AG09309 (cell line): ENCODE measurements around the gene EIF2S3.

Experiments
- DNase-seq: peaks from one replicate; pipeline ENCODE4 v3.0.0-alpha.2; 2010; ENCODE audit warnings: low read depth
- H3K4me3 ChIP-seq: 2 replicates; pipeline ENCODE4 v1.5.1; 2011; ENCODE audit warnings: mild to moderate bottlenecking, low read depth, low read length, moderate library complexity; ENCODE audit not compliant: control insufficient read depth
- TF ChIP-seq, protein P1 (sequence below): IDR thresholded peaks from 2 replicates; pipeline ENCODE4 v1.5.1; 2011; ENCODE audit warnings: mild to moderate bottlenecking, low read depth, low read length, inconsistent platforms; ENCODE audit not compliant: insufficient read depth, control insufficient read depth; ENCODE audit errors: missing control alignments

EIF2S3 gene

DNA sequence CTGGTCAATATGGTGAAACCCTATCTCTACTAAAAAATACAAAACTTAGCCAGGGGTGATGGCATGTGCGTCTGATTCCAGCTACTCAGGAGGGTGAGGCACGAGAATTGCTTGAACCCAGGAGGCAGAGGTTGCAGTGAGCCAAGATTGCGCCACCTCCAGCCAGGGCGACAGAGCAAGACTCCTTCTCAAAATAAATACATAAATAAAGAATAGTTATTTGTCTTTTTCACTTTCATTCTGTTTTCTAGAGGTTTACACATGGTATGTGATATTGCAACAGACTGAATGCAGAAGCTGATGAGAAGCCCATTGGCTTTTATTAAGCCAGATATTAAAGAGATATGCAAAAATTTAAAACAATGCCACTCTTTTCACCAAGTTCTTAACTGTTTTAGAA, 35.9 kb upstream of the EIF2S3 start:
- TF ChIP-seq, protein P1, sequence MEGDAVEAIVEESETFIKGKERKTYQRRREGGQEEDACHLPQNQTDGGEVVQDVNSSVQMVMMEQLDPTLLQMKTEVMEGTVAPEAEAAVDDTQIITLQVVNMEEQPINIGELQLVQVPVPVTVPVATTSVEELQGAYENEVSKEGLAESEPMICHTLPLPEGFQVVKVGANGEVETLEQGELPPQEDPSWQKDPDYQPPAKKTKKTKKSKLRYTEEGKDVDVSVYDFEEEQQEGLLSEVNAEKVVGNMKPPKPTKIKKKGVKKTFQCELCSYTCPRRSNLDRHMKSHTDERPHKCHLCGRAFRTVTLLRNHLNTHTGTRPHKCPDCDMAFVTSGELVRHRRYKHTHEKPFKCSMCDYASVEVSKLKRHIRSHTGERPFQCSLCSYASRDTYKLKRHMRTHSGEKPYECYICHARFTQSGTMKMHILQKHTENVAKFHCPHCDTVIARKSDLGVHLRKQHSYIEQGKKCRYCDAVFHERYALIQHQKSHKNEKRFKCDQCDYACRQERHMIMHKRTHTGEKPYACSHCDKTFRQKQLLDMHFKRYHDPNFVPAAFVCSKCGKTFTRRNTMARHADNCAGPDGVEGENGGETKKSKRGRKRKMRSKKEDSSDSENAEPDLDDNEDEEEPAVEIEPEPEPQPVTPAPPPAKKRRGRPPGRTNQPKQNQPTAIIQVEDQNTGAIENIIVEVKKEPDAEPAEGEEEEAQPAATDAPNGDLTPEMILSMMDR: no peak
- DNase-seq: no peak
- H3K4me3 ChIP-seq: no peak overlapping the region

DNA sequence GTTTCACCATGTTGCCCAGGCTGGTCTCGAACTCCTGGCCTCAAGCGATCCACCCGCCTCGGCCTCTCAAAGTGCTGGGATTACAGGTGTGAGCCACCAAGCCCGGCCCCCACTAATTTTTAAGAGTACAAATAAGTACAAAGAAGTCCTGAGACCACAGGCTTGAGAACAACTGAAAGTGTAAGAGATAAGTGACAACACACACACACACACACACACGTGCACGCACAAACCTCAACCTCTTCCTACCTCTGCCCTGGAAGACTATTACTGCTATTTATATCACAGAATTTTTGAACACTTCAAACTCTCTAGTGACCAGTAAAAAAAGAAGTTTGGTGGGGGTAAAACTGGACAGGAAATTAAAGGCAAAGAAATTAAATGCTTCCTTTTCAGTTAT, 35.3 kb upstream of the EIF2S3 start:
- H3K4me3 ChIP-seq: no peak overlapping the region
- no peak for DNase-seq
- TF ChIP-seq, protein P1: no peak

DNA sequence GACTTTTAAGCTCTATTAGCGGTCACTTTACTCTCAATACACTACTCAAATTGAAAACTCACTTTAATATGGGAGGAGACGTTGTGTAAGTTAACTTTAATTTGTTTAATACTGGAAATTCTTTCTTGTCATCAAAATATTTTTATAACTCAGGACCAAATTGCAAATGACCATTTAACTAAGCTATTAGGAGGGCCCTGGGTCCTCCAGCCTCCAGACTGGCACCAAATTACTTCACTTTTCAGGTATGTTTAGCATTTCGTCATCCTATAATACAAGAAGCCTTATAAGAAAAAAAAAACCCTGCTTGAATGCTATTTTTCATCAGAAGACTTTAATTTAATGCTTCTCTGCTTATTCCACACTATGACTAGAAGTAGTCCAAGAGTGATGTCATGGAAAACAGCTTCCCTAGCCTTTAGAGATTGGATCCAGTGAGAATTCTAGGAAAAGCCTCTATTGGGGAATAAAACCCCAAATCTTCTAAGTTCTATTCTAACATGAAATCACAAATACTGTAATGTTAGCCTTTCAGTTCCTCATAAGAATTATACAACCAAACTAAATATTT, 34.4 kb upstream of the EIF2S3 start:
- H3K4me3 ChIP-seq: no peak overlapping the region
- TF ChIP-seq, protein P1: no peak
- no peak for DNase-seq

DNA sequence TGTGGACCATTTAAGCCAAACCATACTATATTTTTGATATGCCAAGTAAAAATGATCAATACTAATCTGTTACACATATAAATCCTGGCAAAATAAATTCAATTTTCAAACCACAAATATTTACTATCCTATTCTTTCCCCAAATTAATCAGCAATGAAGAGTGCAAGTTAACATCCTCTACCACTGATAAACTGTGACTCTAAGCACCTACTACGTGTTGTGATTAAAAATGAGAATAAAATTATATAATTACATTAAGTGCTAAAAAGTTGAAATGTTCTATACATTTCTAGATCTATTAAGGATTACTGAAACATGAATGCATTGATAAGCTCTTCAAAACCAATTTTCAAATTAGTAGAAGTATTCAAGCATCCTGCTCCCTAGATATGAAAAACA, 31.2 kb upstream of the EIF2S3 start:
- H3K4me3 ChIP-seq: peak overlapping the region; percentile 29
- TF ChIP-seq, protein P1: no peak
- DNase-seq: no peak

DNA sequence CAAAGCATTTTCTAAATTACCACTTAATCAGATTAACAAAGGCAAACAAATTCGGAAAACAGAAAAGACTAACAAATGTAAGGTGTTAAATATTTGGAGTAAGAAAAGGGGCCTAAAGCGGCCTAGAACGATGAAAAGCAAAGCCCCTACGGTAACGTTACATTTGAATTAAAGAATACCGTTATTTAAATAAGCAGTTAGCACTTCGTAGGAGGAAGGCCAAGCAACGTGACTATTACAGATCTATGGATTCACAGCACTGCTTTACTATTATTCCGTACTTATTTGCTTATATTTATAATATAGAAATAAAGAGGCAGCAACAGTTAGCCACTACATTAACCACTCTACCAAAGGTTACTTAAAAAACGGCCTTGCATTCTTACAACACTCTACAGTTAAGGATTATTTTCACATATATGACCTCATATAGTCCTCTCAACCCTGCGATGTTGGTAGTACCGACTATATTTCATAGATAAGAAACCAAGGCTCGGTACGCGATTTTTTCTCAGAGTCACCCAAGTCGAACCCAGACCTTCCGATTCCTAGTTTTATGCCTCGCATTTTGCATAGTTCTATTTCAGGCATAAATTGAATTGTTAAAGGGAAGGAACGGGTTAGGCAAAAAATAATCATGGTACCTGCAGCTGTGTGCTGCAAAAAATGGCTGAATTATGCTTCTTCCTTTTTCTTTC, 30.6 kb upstream of the EIF2S3 start:
- H3K4me3 ChIP-seq: peak overlapping the region; percentile 29
- TF ChIP-seq, protein P1: no peak
- no peak for DNase-seq

DNA sequence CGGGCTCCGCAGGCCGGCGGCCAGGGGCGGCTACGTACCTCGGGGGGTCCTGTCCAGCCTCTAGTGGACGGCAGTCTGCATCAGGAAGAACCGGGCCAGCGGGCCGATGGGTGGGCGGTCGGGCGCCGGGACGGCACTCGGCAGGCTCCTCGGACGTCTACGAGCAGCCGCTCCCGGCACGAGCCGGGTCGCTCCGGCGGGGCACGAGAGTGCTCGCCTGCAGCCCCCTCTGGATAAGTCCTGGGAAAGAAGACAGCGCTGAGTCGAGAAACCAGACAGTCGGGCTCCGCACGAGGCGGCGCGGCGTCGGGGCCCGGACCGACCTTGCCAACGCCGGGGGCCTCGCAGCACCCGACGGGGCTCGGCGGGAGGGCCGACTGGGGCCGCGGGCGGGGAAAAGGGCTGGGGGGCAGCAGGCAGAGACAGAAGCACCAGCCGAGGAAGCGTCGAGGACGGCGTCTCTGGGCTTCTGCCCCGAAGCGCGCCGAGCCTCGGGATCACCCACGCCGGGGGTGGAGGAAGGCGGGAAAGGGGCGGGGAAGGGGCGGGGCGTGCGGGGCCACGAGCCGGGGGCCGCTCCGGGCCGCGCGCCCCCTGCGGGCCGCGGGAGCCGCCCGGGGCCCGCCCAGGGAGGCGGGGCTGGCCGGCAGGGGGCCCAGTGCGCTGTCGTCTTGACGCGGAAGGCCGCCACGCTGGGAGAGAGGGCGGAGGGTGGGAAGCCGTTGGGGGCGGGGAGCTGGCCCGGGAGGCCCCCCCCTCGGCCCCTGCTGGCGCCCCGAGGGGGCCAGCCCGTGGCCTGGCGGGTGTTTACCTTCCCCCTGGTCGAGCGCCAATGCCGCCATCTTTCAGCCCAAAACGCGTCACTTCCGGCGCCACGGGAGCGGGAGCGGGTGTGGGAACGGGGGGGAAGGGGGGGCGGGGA, 29.7 kb upstream of the EIF2S3 start:
- DNase-seq: peak; percentile 64
- TF ChIP-seq, protein P1: peak; percentile 10
- peak overlapping the region; percentile 29 for H3K4me3 ChIP-seq
